Natural killer cell (primary cell): ENCODE measurements around the gene ACER1. TPM values are rescaled to one million over a fixed set of nuclear protein-coding genes. Genes with fewer than 3 reads are reported as not detected.

ENCODE experiments used
- ATAC-seq, 3 donors: fragments of 150-1000 bp in 2 of 3; fragments of 200-7000 bp in 1 of 3; cut with Tn5 transposase; 1 replicate in 1 of 3; 2 replicates in 2 of 3; pipeline ENCODE4 v1.10.0; 2021; ENCODE audit warnings: mild to moderate bottlenecking in 2 of 3, moderate library complexity in 2 of 3
- DNase-seq, 2 donors: peaks; one replicate each; pipeline versions ENCODE4 v3.0.0 to v3.0.0-alpha.2; 2013 to 2021; ENCODE audit warnings: mixed read lengths in 1 of 2
- H3K27ac ChIP-seq: one replicate; pipeline ENCODE4 v1.5.1; 2013; ENCODE audit warnings: mild to moderate bottlenecking, low read length
- H3K27me3 ChIP-seq: one replicate; pipeline ENCODE4 v1.6.1; 2013; ENCODE audit warnings: low read length; ENCODE audit not compliant: control insufficient read depth, insufficient read depth
- H3K36me3 ChIP-seq: one replicate; pipeline ENCODE4 v1.6.1; 2013; ENCODE audit warnings: low read length; ENCODE audit not compliant: control insufficient read depth, insufficient read depth
- H3K4me1 ChIP-seq: one replicate; pipeline ENCODE4 v1.6.1; 2013; ENCODE audit warnings: low read length; ENCODE audit not compliant: control insufficient read depth, insufficient read depth
- H3K4me3 ChIP-seq: one replicate; pipeline ENCODE4 v1.5.1; 2013; ENCODE audit warnings: low read length
- H3K9me3 ChIP-seq: one replicate; pipeline ENCODE4 v1.6.1; 2013; ENCODE audit warnings: low read length; ENCODE audit not compliant: control insufficient read depth, insufficient read depth
- H3K27ac Mint-ChIP-seq, 2 donors: one replicate each; pipeline ENCODE4 v1.8.0; 2022; ENCODE audit warnings: mild to moderate bottlenecking in 2 of 2, mixed read lengths in 2 of 2, moderate library complexity in 1 of 2
- H3K27me3 Mint-ChIP-seq, 2 donors: one replicate each; pipeline ENCODE4 v1.8.0; 2022; ENCODE audit warnings: low read depth in 2 of 2, mixed read lengths in 2 of 2
- H3K36me3 Mint-ChIP-seq: one replicate; pipeline ENCODE4 v1.8.0; 2022; ENCODE audit warnings: mixed read lengths
- H3K4me1 Mint-ChIP-seq, 2 donors: one replicate each; pipeline ENCODE4 v1.8.0; 2022; ENCODE audit warnings: mixed read lengths in 2 of 2
- H3K4me3 Mint-ChIP-seq: one replicate; pipeline ENCODE4 v1.8.0; 2022; ENCODE audit warnings: mild to moderate bottlenecking, moderate library complexity, mixed read lengths
- H3K9me3 Mint-ChIP-seq, 2 donors: one replicate each; pipeline ENCODE4 v1.8.0; 2022; ENCODE audit warnings: mixed read lengths in 2 of 2
- WGBS: methylation state at CpG from one replicate; pipeline ENCODE4 v1.1.7; 2013; ENCODE audit warnings: missing lambda C conversion rate; ENCODE audit not compliant: insufficient coverage; 5-methylcytosine and 5-hydroxymethylcytosine counted together
- intact Hi-C: fragments of 100-400 bp; cut with micrococcal nuclease; formaldehyde crosslinking; loops from one replicate; pipeline ENCODE4 v1.14.2; 2022
- total RNA-seq, 4 donors: library from RNA; stranded (reverse); fragments of 120-200 nt in 1 of 4; gene quantifications; one replicate each; pipeline versions ENCODE4 v1.2.3 to v1.2.4, GENCODE V29; 2013 to 2022
- TF ChIP-seq, protein P1 (sequence below): fragments of 200-600 bp; IDR thresholded peaks from one replicate; pipeline ENCODE4 v1.8.0; 2022; ENCODE audit warnings: antibody characterized with exemption

The ACER1 gene
- total RNA-seq, 3 donors from 2014 or later (not counting 1 experiment from before 2014, with no cell fraction given): 0.25 to 0.35 TPM; not detected in 1

DNA sequence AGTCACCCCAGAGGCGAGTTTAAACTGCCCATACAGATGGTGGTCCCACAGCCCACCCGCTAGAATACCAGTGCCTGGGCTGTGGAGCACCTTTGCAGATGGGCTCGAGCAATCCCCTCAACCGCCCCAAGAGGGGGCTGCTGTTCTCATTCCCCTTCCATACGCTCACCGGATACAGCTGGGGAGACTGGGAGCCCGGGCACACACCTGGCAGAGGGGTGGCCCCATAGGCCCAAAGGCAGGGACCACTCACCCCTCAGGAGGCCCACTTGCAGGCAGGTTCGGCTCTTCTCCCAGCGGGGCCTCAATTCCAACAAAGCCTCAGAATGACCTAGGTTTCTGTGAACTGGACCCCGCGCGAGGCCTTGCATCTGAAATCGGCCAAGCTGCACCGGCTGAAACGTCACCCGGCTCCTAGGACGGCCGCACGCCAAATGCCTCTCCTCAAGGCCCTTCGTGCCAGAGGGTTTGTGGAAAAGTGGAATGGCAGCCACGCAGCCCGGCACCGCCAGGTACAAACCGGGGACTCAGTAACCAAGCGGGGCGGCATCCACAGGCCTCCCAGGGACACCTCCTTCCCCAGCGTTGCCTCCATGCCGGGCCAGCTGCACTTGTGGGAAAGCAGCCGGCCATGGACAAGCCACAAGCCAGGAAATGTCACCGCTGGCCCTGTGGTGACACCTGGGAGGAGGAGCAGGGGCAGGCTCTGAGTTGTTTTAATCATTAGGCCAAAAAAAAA lies 72.3 kb downstream of the ACER1 start:
- no peak overlapping the region for H3K4me3 Mint-ChIP-seq
- Histone ChIP-seq H3K9me3 (no peaks in the 10 kb centered on the region), H3K27me3 (no peaks in the 10 kb centered on the region), H3K36me3 (peaks cover 5% of the 10 kb centered on the region), H3K27ac (no peak overlapping the region), H3K4me1 (peaks cover 21% of the 10 kb centered on the region), H3K4me3 (no peak overlapping the region)
- intact Hi-C loops: no loop called here
- ATAC-seq (peak in 2 of 3 donors; percentile 51 to 81), DNase-seq (peak; percentile 45 to 59)
- no peaks in the 10 kb centered on the region for H3K27me3 Mint-ChIP-seq
- H3K36me3 Mint-ChIP-seq: no peaks in the 10 kb centered on the region
- peak overlapping the region in 1 of 2 donors; percentile 73 for H3K27ac Mint-ChIP-seq
- H3K4me1 Mint-ChIP-seq: peaks cover 0 to 27% of the 10 kb centered on the region in 2 donors
- WGBS: 73% methylated on average over 30 of the region's 30 CpGs
- TF ChIP-seq, protein P1, sequence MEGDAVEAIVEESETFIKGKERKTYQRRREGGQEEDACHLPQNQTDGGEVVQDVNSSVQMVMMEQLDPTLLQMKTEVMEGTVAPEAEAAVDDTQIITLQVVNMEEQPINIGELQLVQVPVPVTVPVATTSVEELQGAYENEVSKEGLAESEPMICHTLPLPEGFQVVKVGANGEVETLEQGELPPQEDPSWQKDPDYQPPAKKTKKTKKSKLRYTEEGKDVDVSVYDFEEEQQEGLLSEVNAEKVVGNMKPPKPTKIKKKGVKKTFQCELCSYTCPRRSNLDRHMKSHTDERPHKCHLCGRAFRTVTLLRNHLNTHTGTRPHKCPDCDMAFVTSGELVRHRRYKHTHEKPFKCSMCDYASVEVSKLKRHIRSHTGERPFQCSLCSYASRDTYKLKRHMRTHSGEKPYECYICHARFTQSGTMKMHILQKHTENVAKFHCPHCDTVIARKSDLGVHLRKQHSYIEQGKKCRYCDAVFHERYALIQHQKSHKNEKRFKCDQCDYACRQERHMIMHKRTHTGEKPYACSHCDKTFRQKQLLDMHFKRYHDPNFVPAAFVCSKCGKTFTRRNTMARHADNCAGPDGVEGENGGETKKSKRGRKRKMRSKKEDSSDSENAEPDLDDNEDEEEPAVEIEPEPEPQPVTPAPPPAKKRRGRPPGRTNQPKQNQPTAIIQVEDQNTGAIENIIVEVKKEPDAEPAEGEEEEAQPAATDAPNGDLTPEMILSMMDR: peak; percentile 56
- H3K9me3 Mint-ChIP-seq: no peaks in the 10 kb centered on the region

DNA sequence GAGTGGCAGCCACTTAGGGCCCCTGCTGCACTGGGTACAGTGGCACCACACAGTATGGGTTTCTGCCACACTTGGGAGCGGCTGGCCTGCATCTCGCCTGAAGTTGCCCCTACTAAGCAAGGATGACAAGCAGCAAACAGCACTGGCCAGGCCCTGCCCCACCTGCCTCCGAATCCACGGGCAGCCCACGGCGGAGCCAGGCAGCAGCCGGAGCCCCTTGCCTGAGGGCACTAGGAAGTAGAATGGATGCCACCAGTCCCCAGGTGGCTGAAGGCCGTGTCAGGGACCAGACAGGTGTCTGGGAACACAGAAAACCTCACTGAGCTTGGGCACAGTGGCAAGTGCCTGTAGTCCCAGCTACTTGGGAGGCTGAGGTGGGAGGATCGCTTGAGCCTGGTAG lies 73.0 kb downstream of the ACER1 start:
- H3K4me3 Mint-ChIP-seq: no peak overlapping the region
- ATAC-seq: no peak
- no peaks in the 10 kb centered on the region for H3K9me3 Mint-ChIP-seq
- Histone ChIP-seq H3K4me1 (peaks cover 21% of the 10 kb centered on the region), H3K27ac (no peak overlapping the region), H3K9me3 (no peaks in the 10 kb centered on the region), H3K4me3 (no peak overlapping the region), H3K27me3 (no peaks in the 10 kb centered on the region), H3K36me3 (peaks cover 5% of the 10 kb centered on the region)
- TF ChIP-seq, protein P1: no peak
- no peak for DNase-seq
- no peak overlapping the region for H3K27ac Mint-ChIP-seq
- peaks cover 0 to 27% of the 10 kb centered on the region in 2 donors for H3K4me1 Mint-ChIP-seq
- H3K36me3 Mint-ChIP-seq: no peaks in the 10 kb centered on the region
- no peaks in the 10 kb centered on the region for H3K27me3 Mint-ChIP-seq
- intact Hi-C loops: no loop called here
- 97% methylated on average over 9 of the region's 9 CpGs for WGBS

DNA sequence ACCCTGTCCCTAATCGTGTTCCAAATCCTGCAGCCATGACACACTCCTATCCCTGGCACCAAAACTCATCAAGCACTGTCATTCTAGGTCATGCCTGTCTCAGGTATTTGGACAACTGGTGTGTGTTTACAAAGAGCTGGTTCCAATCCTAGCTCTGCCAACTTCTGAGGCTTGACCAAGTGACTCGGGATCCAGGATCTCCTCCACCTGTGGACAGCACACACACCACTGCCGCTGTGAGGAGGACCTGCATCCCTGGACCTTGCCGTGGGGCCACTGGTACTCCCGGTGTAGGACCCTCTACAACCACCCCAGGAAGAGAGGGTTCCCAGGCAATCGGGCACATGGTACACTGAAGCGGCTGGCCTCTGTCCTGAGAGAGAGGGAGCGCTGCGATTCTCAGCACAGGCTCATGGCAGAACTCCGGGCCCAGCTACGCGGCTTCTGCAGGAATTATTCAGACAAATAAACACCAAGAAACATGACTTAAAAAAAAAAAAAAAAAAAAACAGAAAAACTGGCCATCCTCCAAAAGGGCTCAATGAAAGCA lies 74.0 kb downstream of the ACER1 start:
- no peak overlapping the region for H3K27ac ChIP-seq
- H3K36me3 Mint-ChIP-seq: no peaks in the 10 kb centered on the region
- no peak overlapping the region for H3K4me3 Mint-ChIP-seq
- H3K4me1 ChIP-seq: peaks cover 21% of the 10 kb centered on the region
- 98% methylated on average over 8 of the region's 12 CpGs for WGBS
- no peaks in the 10 kb centered on the region for H3K27me3 Mint-ChIP-seq
- no peak overlapping the region for H3K27ac Mint-ChIP-seq
- DNase-seq (no peak), ATAC-seq (no peak)
- H3K27me3 ChIP-seq: no peaks in the 10 kb centered on the region
- TF ChIP-seq, protein P1: no peak
- peaks cover 5% of the 10 kb centered on the region for H3K36me3 ChIP-seq
- H3K4me3 ChIP-seq: no peak overlapping the region
- H3K9me3 ChIP-seq: no peaks in the 10 kb centered on the region
- intact Hi-C loops: no loop called here
- H3K4me1 Mint-ChIP-seq: peaks cover 0 to 31% of the 10 kb centered on the region in 2 donors
- no peaks in the 10 kb centered on the region for H3K9me3 Mint-ChIP-seq
